HepG2 (cell line): ENCODE results near the gene JPH3. TPM values are rescaled to one million over a fixed set of nuclear protein-coding genes. Genes with fewer than 3 reads are reported as not detected.

ENCODE experiments used
- ADNP ChIP-seq: sonication (generic); formaldehyde crosslinking; IDR thresholded peaks from 2 replicates; pipeline ENCODE4 v1.4.0; 2020; ENCODE audit warnings: missing genetic modification reagents
- AGO2 ChIP-seq: fragments of 200-400 bp; formaldehyde crosslinking; optimal IDR thresholded peaks from 2 replicates; pipeline ENCODE3; 2017; ENCODE audit warnings: mild to moderate bottlenecking, low read depth, low read length, moderate library complexity
- BRCA1 ChIP-seq: sonication (generic); formaldehyde crosslinking; IDR thresholded peaks from 2 replicates; pipeline ENCODE4 v1.4.0; 2020; ENCODE audit warnings: missing genetic modification reagents
- DNMT1 ChIP-seq: sonication (generic); formaldehyde crosslinking; IDR thresholded peaks from 2 replicates; pipeline ENCODE4 v1.5.1; 2020; ENCODE audit warnings: mild to moderate bottlenecking, missing genetic modification reagents
- FIP1L1 ChIP-seq: fragments of 200-400 bp; formaldehyde crosslinking; IDR thresholded peaks from 2 replicates; pipeline ENCODE4 v1.6.1; 2018; ENCODE audit warnings: low read depth, mild to moderate bottlenecking, low read length, moderate library complexity, borderline replicate concordance; ENCODE audit not compliant: insufficient read depth
- FOSL2 ChIP-seq: sonication (generic); formaldehyde crosslinking; IDR thresholded peaks from 2 replicates; pipeline ENCODE4 v1.4.0; 2020; ENCODE audit warnings: missing genetic modification reagents
- FOXJ3 ChIP-seq: sonication (generic); formaldehyde crosslinking; IDR thresholded peaks from 2 replicates; pipeline ENCODE4 v1.4.0; 2020; ENCODE audit warnings: missing genetic modification reagents, mild to moderate bottlenecking, borderline replicate concordance
- MIER2 ChIP-seq: IDR thresholded peaks from 2 replicates; pipeline ENCODE4 v1.6.1; 2016; ENCODE audit warnings: missing biosample characterization, missing genetic modification reagents
- NFE2L1 ChIP-seq: sonication (generic); formaldehyde crosslinking; IDR thresholded peaks from 2 replicates; pipeline ENCODE4 v1.4.0; 2020; ENCODE audit warnings: missing genetic modification reagents, mild to moderate bottlenecking, borderline replicate concordance
- NR2F6 ChIP-seq, 2 experiments: IDR thresholded peaks; 2 replicates each; pipeline ENCODE4 v1.6.1; 2016; ENCODE audit warnings: antibody characterized with exemption in 1 of 2, mild to moderate bottlenecking in 1 of 2
- POLR2A ChIP-seq, 2 experiments: IDR thresholded peaks; 2 replicates each; pipeline ENCODE4 v1.6.1; 2011; ENCODE audit warnings: low read depth in 2 of 2, low read length in 2 of 2, mild to moderate bottlenecking in 1 of 2, moderate library complexity in 1 of 2; ENCODE audit not compliant: insufficient read depth in 1 of 2
- SMARCE1 ChIP-seq: fragments of 450-650 bp; IDR thresholded peaks from 2 replicates; pipeline ENCODE4 v1.6.1; 2017; ENCODE audit warnings: borderline replicate concordance
- SUZ12 ChIP-seq: fragments of 150-350 bp; IDR thresholded peaks from 2 replicates; pipeline ENCODE4 v1.6.1; 2014; ENCODE audit warnings: low read depth, low read length
- ZFP36L2 ChIP-seq: sonication (generic); formaldehyde crosslinking; IDR thresholded peaks from 2 replicates; pipeline ENCODE4 v1.4.0; 2020; ENCODE audit warnings: missing genetic modification reagents
- ZNF180 ChIP-seq: sonication (generic); formaldehyde crosslinking; IDR thresholded peaks from 2 replicates; pipeline ENCODE4 v1.4.0; 2020; ENCODE audit warnings: low read depth, missing genetic modification reagents, borderline replicate concordance
- ZNF230 ChIP-seq: sonication (generic); formaldehyde crosslinking; IDR thresholded peaks from 2 replicates; pipeline ENCODE4 v1.4.0; 2020; ENCODE audit warnings: mild to moderate bottlenecking, missing genetic modification reagents
- ZNF337 ChIP-seq: sonication (generic); formaldehyde crosslinking; IDR thresholded peaks from 2 replicates; pipeline ENCODE4 v1.5.1; 2020; ENCODE audit warnings: missing genetic modification reagents, low read depth, mild to moderate bottlenecking, borderline replicate concordance
- ZNF430 ChIP-seq: sonication (generic); formaldehyde crosslinking; IDR thresholded peaks from 2 replicates; pipeline ENCODE4 v1.9.0; 2021; ENCODE audit warnings: mild to moderate bottlenecking, missing genetic modification reagents
- ZNF44 ChIP-seq: sonication (generic); formaldehyde crosslinking; IDR thresholded peaks from 2 replicates; pipeline ENCODE4 v1.5.1; 2020; ENCODE audit warnings: mild to moderate bottlenecking, missing genetic modification reagents
- ZNF460 ChIP-seq: sonication (generic); formaldehyde crosslinking; IDR thresholded peaks from 2 replicates; pipeline ENCODE4 v1.5.1; 2020; ENCODE audit warnings: missing genetic modification reagents, mild to moderate bottlenecking, borderline replicate concordance
- ZNF660 ChIP-seq: sonication (generic); formaldehyde crosslinking; IDR thresholded peaks from 2 replicates; pipeline ENCODE4 v1.5.1; 2020; ENCODE audit warnings: mild to moderate bottlenecking, low read depth, missing genetic modification reagents, borderline replicate concordance
- ZNF749 ChIP-seq: sonication (generic); formaldehyde crosslinking; IDR thresholded peaks from 2 replicates; pipeline ENCODE4 v1.8.0; 2022; ENCODE audit warnings: mild to moderate bottlenecking, missing genetic modification reagents, moderate library complexity, borderline replicate concordance
- ZNF841 ChIP-seq: sonication (generic); formaldehyde crosslinking; IDR thresholded peaks from 2 replicates; pipeline ENCODE4 v1.8.1; 2023; ENCODE audit warnings: missing genetic modification reagents, borderline replicate concordance
- polyA plus RNA-seq, 8 experiments: library from polyadenylated mRNA; depleted of rRNA in 3 of 8; stranded (reverse) in 7 of 8; unstranded in 1 of 8; fragments of >200 nt; fragmentation: Illumina TruSeq in 4 of 8; extraction: Trizol in 4 of 8; gene quantifications; 2 replicates each; pipeline versions ENCODE4 v1.2.1 to v1.2.3, GENCODE V29; 2011 to 2016; ENCODE audit warnings: low read depth in 4 of 8, missing spikeins in 1 of 8, mixed read lengths in 1 of 8; ENCODE audit not compliant: insufficient read depth in 1 of 8
- total RNA-seq, 5 experiments: library from RNA; depleted of rRNA; stranded (reverse); fragments of >200 nt; fragmentation: Illumina TruSeq; extraction: Trizol; gene quantifications; 2 replicates each; pipeline ENCODE4 v1.2.3, GENCODE V29; 2016; ENCODE audit warnings: low read depth in 1 of 5
- TF ChIP-seq, protein P1 (sequence below): sonication (generic); formaldehyde crosslinking; IDR thresholded peaks from 2 replicates; pipeline ENCODE4 v1.5.0; 2020; ENCODE audit warnings: mild to moderate bottlenecking, missing genetic modification reagents, moderate library complexity
- TF ChIP-seq, protein P2 (sequence below): IDR thresholded peaks from 2 replicates; pipeline ENCODE4 v1.6.1; 2016
- TF ChIP-seq, protein P3 (sequence below): sonication (generic); formaldehyde crosslinking; IDR thresholded peaks from 2 replicates; pipeline ENCODE4 v1.5.0; 2020; ENCODE audit warnings: missing genetic modification reagents
- TF ChIP-seq, protein P4 (sequence below): sonication (generic); formaldehyde crosslinking; IDR thresholded peaks from 2 replicates; pipeline ENCODE4 v1.4.0; 2020; ENCODE audit warnings: missing genetic modification reagents
- TF ChIP-seq, protein P5 (sequence below): sonication (generic); formaldehyde crosslinking; IDR thresholded peaks from 2 replicates; pipeline ENCODE4 v1.4.0; 2020; ENCODE audit warnings: missing genetic modification reagents; ENCODE audit errors: not compliant biosample characterization

JPH3 gene
- total and polyA plus RNA-seq, 2 of the 13 experiments (the other 11 are each of a cell fraction or from before 2014, with no cell fraction given) = not detected

DNA sequence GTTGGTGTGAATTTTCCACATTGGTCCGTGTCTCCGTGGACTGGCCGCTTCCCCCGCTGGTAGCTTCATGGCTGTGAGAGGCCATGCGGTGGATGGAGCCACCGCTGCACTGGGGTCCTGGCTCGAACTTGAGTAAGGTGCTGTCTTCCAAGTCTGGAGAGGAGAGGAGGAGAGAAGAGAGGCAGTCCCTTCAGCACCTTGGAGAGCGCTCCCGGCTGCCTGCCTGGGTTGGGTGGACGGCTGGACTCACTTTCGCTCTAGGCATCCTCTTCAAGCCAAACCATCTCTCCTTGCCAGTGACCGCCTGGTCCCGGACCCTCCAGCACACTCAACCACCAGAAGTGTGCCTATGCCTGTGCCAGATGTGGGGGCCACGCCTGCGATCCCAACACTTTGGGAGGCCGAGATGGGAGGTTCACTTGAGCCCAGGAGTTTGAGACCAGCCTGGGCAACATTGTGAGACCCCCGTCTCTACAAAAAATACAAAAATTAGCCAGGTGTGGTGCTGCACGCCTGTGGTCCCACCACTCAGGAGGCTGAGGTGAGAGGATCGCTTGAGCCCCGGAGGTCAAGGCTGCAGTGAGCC, 6.2 kb downstream of the JPH3 start (continued):
- TF ChIP-seq ZNF660 (CRISPR knock-in tag) = no peak
- TF ChIP-seq ZNF44 (CRISPR knock-in tag) = no peak
- TF ChIP-seq, protein P1, sequence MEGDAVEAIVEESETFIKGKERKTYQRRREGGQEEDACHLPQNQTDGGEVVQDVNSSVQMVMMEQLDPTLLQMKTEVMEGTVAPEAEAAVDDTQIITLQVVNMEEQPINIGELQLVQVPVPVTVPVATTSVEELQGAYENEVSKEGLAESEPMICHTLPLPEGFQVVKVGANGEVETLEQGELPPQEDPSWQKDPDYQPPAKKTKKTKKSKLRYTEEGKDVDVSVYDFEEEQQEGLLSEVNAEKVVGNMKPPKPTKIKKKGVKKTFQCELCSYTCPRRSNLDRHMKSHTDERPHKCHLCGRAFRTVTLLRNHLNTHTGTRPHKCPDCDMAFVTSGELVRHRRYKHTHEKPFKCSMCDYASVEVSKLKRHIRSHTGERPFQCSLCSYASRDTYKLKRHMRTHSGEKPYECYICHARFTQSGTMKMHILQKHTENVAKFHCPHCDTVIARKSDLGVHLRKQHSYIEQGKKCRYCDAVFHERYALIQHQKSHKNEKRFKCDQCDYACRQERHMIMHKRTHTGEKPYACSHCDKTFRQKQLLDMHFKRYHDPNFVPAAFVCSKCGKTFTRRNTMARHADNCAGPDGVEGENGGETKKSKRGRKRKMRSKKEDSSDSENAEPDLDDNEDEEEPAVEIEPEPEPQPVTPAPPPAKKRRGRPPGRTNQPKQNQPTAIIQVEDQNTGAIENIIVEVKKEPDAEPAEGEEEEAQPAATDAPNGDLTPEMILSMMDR (CRISPR knock-in tag) = no peak
- TF ChIP-seq ZNF460 (CRISPR knock-in tag) = no peak
- TF ChIP-seq NFE2L1 (CRISPR knock-in tag) = no peak
- TF ChIP-seq ZNF841 (CRISPR knock-in tag) = no peak
- peak; percentile 65 for TF ChIP-seq FOSL2 (CRISPR knock-in tag)
- peak; percentile 99 for TF ChIP-seq MIER2
- TF ChIP-seq ZNF180 = no peak
- TF ChIP-seq ADNP (CRISPR knock-in tag) = no peak
- TF ChIP-seq ZNF230 (CRISPR knock-in tag) = peak; percentile 92
- TF ChIP-seq NR2F6 (IDR thresholded peaks at IDR 0.05) = no peak
- TF ChIP-seq NR2F6 (CRISPR knock-in tag; IDR thresholded peaks at IDR 0.05) = no peak
- peak; percentile 72; the same call in 1 of the 2 replicates for TF ChIP-seq ZNF430
- TF ChIP-seq, protein P2, sequence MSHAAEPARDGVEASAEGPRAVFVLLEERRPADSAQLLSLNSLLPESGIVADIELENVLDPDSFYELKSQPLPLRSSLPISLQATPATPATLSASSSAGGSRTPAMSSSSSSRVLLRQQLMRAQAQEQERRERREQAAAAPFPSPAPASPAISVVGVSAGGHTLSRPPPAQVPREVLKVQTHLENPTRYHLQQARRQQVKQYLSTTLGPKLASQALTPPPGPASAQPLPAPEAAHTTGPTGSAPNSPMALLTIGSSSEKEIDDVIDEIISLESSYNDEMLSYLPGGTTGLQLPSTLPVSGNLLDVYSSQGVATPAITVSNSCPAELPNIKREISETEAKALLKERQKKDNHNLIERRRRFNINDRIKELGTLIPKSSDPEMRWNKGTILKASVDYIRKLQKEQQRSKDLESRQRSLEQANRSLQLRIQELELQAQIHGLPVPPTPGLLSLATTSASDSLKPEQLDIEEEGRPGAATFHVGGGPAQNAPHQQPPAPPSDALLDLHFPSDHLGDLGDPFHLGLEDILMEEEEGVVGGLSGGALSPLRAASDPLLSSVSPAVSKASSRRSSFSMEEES = peak; percentile 86
- TF ChIP-seq SMARCE1 = no peak
- TF ChIP-seq POLR2A (IDR thresholded peaks at IDR 0.05; ENCODE audit: insufficient read depth in 1 of 2, low read depth in 2 of 2, low read length in 2 of 2) = no peak
- no peak for TF ChIP-seq ZNF337 (CRISPR knock-in tag)
- TF ChIP-seq AGO2 = no peak
- TF ChIP-seq, protein P3, sequence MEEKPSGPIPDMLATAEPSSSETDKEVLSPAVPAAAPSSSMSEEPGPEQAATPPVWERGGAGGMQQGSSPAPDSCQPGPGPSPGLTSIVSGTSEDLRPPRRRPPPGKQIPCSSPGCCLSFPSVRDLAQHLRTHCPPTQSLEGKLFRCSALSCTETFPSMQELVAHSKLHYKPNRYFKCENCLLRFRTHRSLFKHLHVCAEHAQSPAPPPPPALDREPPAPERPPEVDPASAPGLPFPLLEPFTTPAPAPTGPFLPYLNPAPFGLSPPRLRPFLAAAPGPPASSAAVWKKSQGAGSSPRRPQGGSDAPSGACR (CRISPR knock-in tag) = no peak
- no peak for TF ChIP-seq FOXJ3 (CRISPR knock-in tag)
- TF ChIP-seq BRCA1 (CRISPR knock-in tag) = no peak
- no peak for TF ChIP-seq SUZ12
- TF ChIP-seq ZFP36L2 (CRISPR knock-in tag) = peak; percentile 95
- no peak for TF ChIP-seq DNMT1
- no peak for TF ChIP-seq FIP1L1
- TF ChIP-seq, protein P4, sequence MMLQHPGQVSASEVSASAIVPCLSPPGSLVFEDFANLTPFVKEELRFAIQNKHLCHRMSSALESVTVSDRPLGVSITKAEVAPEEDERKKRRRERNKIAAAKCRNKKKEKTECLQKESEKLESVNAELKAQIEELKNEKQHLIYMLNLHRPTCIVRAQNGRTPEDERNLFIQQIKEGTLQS (CRISPR knock-in tag) = peak; percentile 58; the same call in 1 of the 2 replicates
- peak; percentile 94 for TF ChIP-seq ZNF749
- TF ChIP-seq, protein P5, sequence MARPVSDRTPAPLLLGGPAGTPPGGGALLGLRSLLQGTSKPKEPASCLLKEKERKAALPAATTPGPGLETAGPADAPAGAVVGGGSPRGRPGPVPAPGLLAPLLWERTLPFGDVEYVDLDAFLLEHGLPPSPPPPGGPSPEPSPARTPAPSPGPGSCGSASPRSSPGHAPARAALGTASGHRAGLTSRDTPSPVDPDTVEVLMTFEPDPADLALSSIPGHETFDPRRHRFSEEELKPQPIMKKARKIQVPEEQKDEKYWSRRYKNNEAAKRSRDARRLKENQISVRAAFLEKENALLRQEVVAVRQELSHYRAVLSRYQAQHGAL (CRISPR knock-in tag) = no peak
